BJ (cell line): ENCODE results near the gene CXCL9. TPM values are rescaled to one million over a fixed set of nuclear protein-coding genes. Genes with fewer than 3 reads are reported as not detected.

Experiments used
- CTCF ChIA-PET: fragments of 350-600 bp; formaldehyde crosslinking; extraction: SDS; loops from one replicate; lab custom pipeline; 2021; ENCODE audit warnings: antibody characterized with exemption, inconsistent platforms; lab: Yijun Ruan, JAX
- POLR2A ChIA-PET: fragments of 300-600 bp; sonication (Branson Sonifier 250); formaldehyde crosslinking; extraction: SDS; loops from one replicate; lab custom pipeline; 2021; ENCODE audit warnings: antibody characterized with exemption; lab: Charles Lee
- DNase-seq: peaks from one replicate; pipeline ENCODE4 v3.0.0-alpha.2; 2011; ENCODE audit warnings: low read depth
- H3K27me3 ChIP-seq: 2 replicates; pipeline ENCODE4 v1.6.0; 2011; ENCODE audit warnings: low read length; ENCODE audit not compliant: control insufficient read depth, insufficient read depth
- H3K36me3 ChIP-seq: 2 replicates; pipeline ENCODE4 v1.5.1; 2011; ENCODE audit warnings: low read length; ENCODE audit not compliant: control insufficient read depth, insufficient read depth
- H3K4me3 ChIP-seq: 2 replicates; pipeline ENCODE4 v1.5.1; 2011; ENCODE audit warnings: low read depth, mild to moderate bottlenecking, control low read depth, low read length
- CTCF ChIP-seq: IDR thresholded peaks from 2 replicates; pipeline ENCODE4 v1.5.1; 2011; ENCODE audit warnings: low read depth, mild to moderate bottlenecking, control low read depth, inconsistent platforms, low read length, moderate library complexity; ENCODE audit not compliant: insufficient read depth
- polyA plus RNA-seq: library from polyadenylated mRNA; depleted of rRNA; stranded (reverse); fragments of >200 nt; gene quantifications from 2 replicates; pipeline ENCODE4 v1.2.3, GENCODE V29; 2011; rRNA removed

CXCL9 gene
- polyA plus RNA-seq, 1 experiment = not detected

GRCh38 chr4:75953509-75953908 is 53.8 kb downstream of the CXCL9 start:
- CTCF ChIA-PET = no interaction called here
- POLR2A ChIA-PET = no interaction called here

More at GRCh38 chr4:75953509-75953908, 53.8 kb downstream of the CXCL9 start:
- no peak for TF ChIP-seq CTCF
- no peaks in the 10 kb centered on the region for H3K27me3 ChIP-seq
- H3K4me3 ChIP-seq = no peak overlapping the region
- peaks cover 10% of the 10 kb centered on the region for H3K36me3 ChIP-seq
- no peak for DNase-seq

Other genes with a start within 250 kb of the CXCL9 start
- not detected in 2 replicates for gene PPEF2, start 105.1 kb downstream of the CXCL9 start, polyA plus RNA-seq
- 24.3 and 26.0 TPM in 2 replicates for gene NAAA, start 66.5 kb downstream of the CXCL9 start, polyA plus RNA-seq
- gene SDAD1, start 16.6 kb downstream of the CXCL9 start, polyA plus RNA-seq = 14.1 and 23.7 TPM in 2 replicates
- not detected in 2 replicates for gene CXCL10, start 16.0 kb upstream of the CXCL9 start, polyA plus RNA-seq
- not detected in 2 replicates for gene CXCL11, start 28.6 kb upstream of the CXCL9 start, polyA plus RNA-seq
- gene ART3, start 67.2 kb upstream of the CXCL9 start, polyA plus RNA-seq = not detected in 2 replicates
- gene NUP54, start 140.9 kb upstream of the CXCL9 start, polyA plus RNA-seq = 19.4 and 38.9 TPM in 2 replicates
- gene SCARB2, start 206.3 kb upstream of the CXCL9 start, polyA plus RNA-seq = 65.3 and 120 TPM in 2 replicates
- 0.05 and 0.23 TPM in 2 replicates for gene FAM47E, start 244.2 kb upstream of the CXCL9 start, polyA plus RNA-seq